HepG2 (cell line): Measurements from ENCODE around the gene TOM1L2. TPM values are rescaled to one million over a fixed set of nuclear protein-coding genes. Genes with fewer than 3 reads are reported as not detected.

Experiments
- ATAC-seq: fragments of 200-7000 bp; cut with Tn5 transposase; 3 replicates; pipeline ENCODE4 v1.9.1; 2020; ENCODE audit warnings: mild to moderate bottlenecking, moderate library complexity
- BruUV-seq: library from RNA; stranded (reverse); fragments of 400-500 nt; replicated peaks from 2 replicates; lab custom pipeline; 2021; lab: Mats Ljungman, UMichigan
- CTCF ChIA-PET: fragments of 300-600 bp; formaldehyde crosslinking; extraction: SDS; loops from one replicate; lab custom pipeline; 2021; ENCODE audit warnings: low total read pairs, inconsistent platforms, low intra/inter-chr PET ratio; lab: Yijun Ruan, JAX
- POLR2A ChIA-PET: fragments of 350-600 bp; sonication (Branson Sonifier 250); formaldehyde crosslinking; loops from one replicate; lab custom pipeline; 2020; ENCODE audit warnings: antibody characterized with exemption, inconsistent platforms; lab: Yijun Ruan, JAX
- DNase-seq: peaks from one replicate; pipeline ENCODE4 v3.0.0-alpha.2; 2015; ENCODE audit warnings: low spot score
- FAIRE-seq: peaks from 3 replicates; lab custom pipeline; 2011; peaks lifted over from hg19 to GRCh38; lab: Jason Lieb, UNC
- H2AFZ ChIP-seq: one replicate; pipeline ENCODE4 v1.6.1; 2011; ENCODE audit warnings: low read length, inconsistent platforms
- H3K27ac ChIP-seq: fragments of 300-600 bp; 3 replicates; pipeline ENCODE4 v1.8.0; 2011; ENCODE audit warnings: mixed run types, mild to moderate bottlenecking, mixed read lengths, low read length, inconsistent platforms; ENCODE audit not compliant: insufficient read depth; ENCODE audit errors: extremely low read length
- H3K27me3 ChIP-seq, 2 experiments: fragments of 200-600 bp in 1 of 2; 2 replicates in 1 of 2; 3 replicates in 1 of 2; pipeline versions ENCODE4 v1.6.0 to v1.8.0; 2011; ENCODE audit warnings: low read length in 2 of 2, mild to moderate bottlenecking in 2 of 2, moderate library complexity in 2 of 2, inconsistent platforms in 1 of 2; ENCODE audit not compliant: insufficient read depth in 2 of 2, control insufficient read depth in 1 of 2
- H3K36me3 ChIP-seq, 2 experiments: fragments of 200-600 bp in 1 of 2; replicated peaks in 1 of 2; 2 replicates in 1 of 2; 3 replicates in 1 of 2; pipeline versions ENCODE4 v1.5.1 to v1.8.0; 2011; ENCODE audit warnings: low read length in 2 of 2, inconsistent platforms in 1 of 2; ENCODE audit not compliant: insufficient read depth in 2 of 2, control insufficient read depth in 1 of 2
- H3K4me1 ChIP-seq: 2 replicates; pipeline ENCODE4 v1.5.1; 2012; ENCODE audit warnings: low read length, inconsistent platforms; ENCODE audit not compliant: insufficient read depth
- H3K4me2 ChIP-seq: 2 replicates; pipeline ENCODE4 v1.6.0; 2011; ENCODE audit warnings: low read depth, low read length, inconsistent platforms
- H3K4me3 ChIP-seq, 3 experiments: fragments of 200-600 bp in 1 of 3; sonication (generic), shearing (Covaris generic) in 1 of 3; replicated peaks in 1 of 3; 2 replicates each; pipeline ENCODE4 v1.5.1; 2011 to 2016; ENCODE audit warnings: low read length in 3 of 3, inconsistent platforms in 2 of 3, low read depth in 2 of 3, mild to moderate bottlenecking in 2 of 3, control low read depth in 1 of 3, mixed read lengths in 1 of 3; ENCODE audit not compliant: insufficient read depth in 1 of 3
- H3K79me2 ChIP-seq: one replicate; pipeline ENCODE4 v1.6.1; 2011; ENCODE audit warnings: low read length, inconsistent platforms; ENCODE audit not compliant: insufficient read depth
- H3K9ac ChIP-seq: 2 replicates; pipeline ENCODE4 v1.6.0; 2011; ENCODE audit warnings: mild to moderate bottlenecking, low read depth, low read length, inconsistent platforms; ENCODE audit not compliant: insufficient read depth
- H3K9me3 ChIP-seq: 2 replicates; pipeline ENCODE4 v1.5.1; 2012; ENCODE audit warnings: mild to moderate bottlenecking, low read length
- H4K20me1 ChIP-seq: 2 replicates; pipeline ENCODE4 v1.6.0; 2011; ENCODE audit warnings: inconsistent platforms, mild to moderate bottlenecking, low read length, moderate library complexity; ENCODE audit not compliant: insufficient read depth
- CREB3 ChIP-seq: sonication (generic); formaldehyde crosslinking; IDR thresholded peaks from 2 replicates; pipeline ENCODE4 v1.5.0; 2020; ENCODE audit warnings: missing genetic modification reagents
- EP300 ChIP-seq, 3 experiments: sonication (generic) in 1 of 3; formaldehyde crosslinking in 1 of 3; IDR thresholded peaks; 2 replicates each; pipeline versions ENCODE4 v1.5.1 to v1.6.1; 2011 to 2020; ENCODE audit warnings: low read depth in 2 of 3, low read length in 2 of 3, borderline replicate concordance in 1 of 3, improper control_type of control experiment in 1 of 3, mild to moderate bottlenecking in 1 of 3, missing genetic modification reagents in 1 of 3, moderate library complexity in 1 of 3
- JDP2 ChIP-seq: sonication (generic); formaldehyde crosslinking; IDR thresholded peaks from 2 replicates; pipeline ENCODE4 v1.8.1; 2022; ENCODE audit warnings: missing genetic modification reagents, borderline replicate concordance
- JUND ChIP-seq: sonication (generic); formaldehyde crosslinking; IDR thresholded peaks from 2 replicates; pipeline ENCODE4 v1.8.0; 2022; ENCODE audit warnings: mild to moderate bottlenecking, missing genetic modification reagents
- MAFG ChIP-seq: sonication (generic); formaldehyde crosslinking; IDR thresholded peaks from 2 replicates; pipeline ENCODE4 v1.5.1; 2020; ENCODE audit warnings: mild to moderate bottlenecking, missing genetic modification reagents
- PLSCR1 ChIP-seq: sonication (generic); formaldehyde crosslinking; IDR thresholded peaks from 2 replicates; pipeline ENCODE4 v1.5.0; 2020; ENCODE audit warnings: missing genetic modification reagents, mild to moderate bottlenecking, borderline replicate concordance
- REL ChIP-seq: sonication (generic); formaldehyde crosslinking; conservative IDR thresholded peaks from 2 replicates; pipeline ENCODE4 v1.8.0; 2022; ENCODE audit warnings: mild to moderate bottlenecking, missing genetic modification reagents, moderate library complexity
- RXRA ChIP-seq: sonication (generic); formaldehyde crosslinking; IDR thresholded peaks from 2 replicates; pipeline ENCODE4 v1.5.1; 2020; ENCODE audit warnings: missing genetic modification reagents
- SNAI1 ChIP-seq: sonication (generic); formaldehyde crosslinking; IDR thresholded peaks from 2 replicates; pipeline ENCODE4 v1.5.0; 2020; ENCODE audit warnings: mild to moderate bottlenecking, missing genetic modification reagents, borderline replicate concordance
- TCF12 ChIP-seq, 2 experiments: fragments of 450-650 bp in 1 of 2; sonication (generic) in 1 of 2; formaldehyde crosslinking in 1 of 2; IDR thresholded peaks; 2 replicates each; pipeline versions ENCODE4 v1.6.1 to v1.8.0; 2017 to 2022; ENCODE audit warnings: antibody characterized with exemption in 1 of 2, mild to moderate bottlenecking in 1 of 2, missing genetic modification reagents in 1 of 2, moderate library complexity in 1 of 2
- ZHX1 ChIP-seq: sonication (generic); formaldehyde crosslinking; IDR thresholded peaks from 2 replicates; pipeline ENCODE4 v1.8.1; 2022; ENCODE audit warnings: low read depth, mild to moderate bottlenecking, missing genetic modification reagents
- ZNF292 ChIP-seq: sonication (generic); formaldehyde crosslinking; IDR thresholded peaks from 2 replicates; pipeline ENCODE4 v1.8.1; 2022; ENCODE audit warnings: mild to moderate bottlenecking, low read depth, missing genetic modification reagents, borderline replicate concordance
- ZNF326 ChIP-seq: sonication (generic); formaldehyde crosslinking; IDR thresholded peaks from 2 replicates; pipeline ENCODE4 v1.4.0; 2020; ENCODE audit warnings: missing genetic modification reagents, borderline replicate concordance
- ZNF510 ChIP-seq: sonication (generic); formaldehyde crosslinking; IDR thresholded peaks from 2 replicates; pipeline ENCODE4 v1.4.0; 2020; ENCODE audit warnings: low read depth, mild to moderate bottlenecking, missing genetic modification reagents
- ZNF558 ChIP-seq: sonication (generic); formaldehyde crosslinking; IDR thresholded peaks from 2 replicates; pipeline ENCODE4 v1.9.0; 2022; ENCODE audit warnings: mild to moderate bottlenecking, missing genetic modification reagents, borderline replicate concordance
- WGBS: methylation state at CpG from one replicate; pipeline ENCODE4 v1.1.6; 2017; ENCODE audit warnings: low lambda C conversion rate; 5-methylcytosine and 5-hydroxymethylcytosine counted together
- in situ Hi-C: cut with HindIII; loops from 2 replicates; pipeline ENCODE4 v1.10.0; 2017; ENCODE audit warnings: low pct_unique_long_range_greater_than_20kb; ENCODE audit not compliant: extremely low pct_ligation_motif_present
- intact Hi-C: fragments of 100-400 bp; cut with micrococcal nuclease; formaldehyde crosslinking; loops from one replicate; pipeline ENCODE4 v1.10.0; 2022; ENCODE audit not compliant: unreplicated experiment
- polyA plus RNA-seq, 8 experiments: library from polyadenylated mRNA; depleted of rRNA in 3 of 8; stranded (reverse) in 7 of 8; unstranded in 1 of 8; fragments of >200 nt; fragmentation: Illumina TruSeq in 4 of 8; extraction: Trizol in 4 of 8; gene quantifications; 2 replicates each; pipeline versions ENCODE4 v1.2.1 to v1.2.3, GENCODE V29; 2011 to 2016; ENCODE audit warnings: low read depth in 4 of 8, missing spikeins in 1 of 8, mixed read lengths in 1 of 8; ENCODE audit not compliant: insufficient read depth in 1 of 8
- total RNA-seq, 5 experiments: library from RNA; depleted of rRNA; stranded (reverse); fragments of >200 nt; fragmentation: Illumina TruSeq; extraction: Trizol; gene quantifications; 2 replicates each; pipeline ENCODE4 v1.2.3, GENCODE V29; 2016; ENCODE audit warnings: low read depth in 1 of 5

TOM1L2 gene
- total and polyA plus RNA-seq, 2 of the 13 experiments (the other 11 are each of a cell fraction or from before 2014, with no cell fraction given) = 4.7 to 7.4 TPM

- Histone ChIP-seq H3K4me3 (no peak overlapping the region), H4K20me1 (no peaks in the 10 kb centered on the region), H3K4me1 (no peaks in the 10 kb centered on the region), H3K27me3 (no peaks in the 10 kb centered on the region), H3K79me2 (no peaks in the 10 kb centered on the region), H3K36me3 (no peaks in the 10 kb centered on the region; a peak in 1 of 5 replicates), H3K9ac (no peak overlapping the region), H3K9me3 (no peaks in the 10 kb centered on the region), H3K27ac (no peak overlapping the region), H2AFZ (no peak overlapping the region), H3K4me2 (no peak overlapping the region)
- in situ Hi-C loops (no loop called here), intact Hi-C loops (no loop called here)
- no TSS peak for BruUV-seq
- ChIA-PET POLR2A (no interaction called here), CTCF (no interaction called here)
- DNase-seq (no peak), ATAC-seq (no peak), FAIRE-seq (no peak)
- WGBS = 90% methylated on average over 3 of the region's 4 CpGs
- no peak for TF ChIP-seq JUND
- TF ChIP-seq RXRA (CRISPR knock-in tag) = no peak
- TF ChIP-seq REL (CRISPR knock-in tag) = no peak
- TF ChIP-seq ZNF558 = no peak
- TF ChIP-seq ZNF326 (CRISPR knock-in tag) = no peak
- no peak for TF ChIP-seq ZNF292 (CRISPR knock-in tag)
- TF ChIP-seq TCF12 (IDR thresholded peaks at IDR 0.05) = no peak
- no peak for TF ChIP-seq TCF12 (CRISPR knock-in tag; IDR thresholded peaks at IDR 0.05)
- no peak for TF ChIP-seq ZNF510 (CRISPR knock-in tag)
- TF ChIP-seq ZHX1 (CRISPR knock-in tag) = no peak
- no peak for TF ChIP-seq SNAI1 (CRISPR knock-in tag)
- TF ChIP-seq CREB3 (CRISPR knock-in tag) = no peak
- no peak for TF ChIP-seq PLSCR1 (CRISPR knock-in tag)
- TF ChIP-seq EP300 (IDR thresholded peaks at IDR 0.05; ENCODE audit: low read depth in 2 of 2, low read length in 2 of 2) = no peak
- TF ChIP-seq EP300 (CRISPR knock-in tag; IDR thresholded peaks at IDR 0.05; ENCODE audit: borderline replicate concordance) = no peak
- TF ChIP-seq JDP2 = no peak
- no peak for TF ChIP-seq MAFG
These were observed 84.4 kb downstream of the TOM1L2 start for GRCh38 chr17:17887752-17888304.
